CD4-positive, alpha-beta T cell treated with Interleukin-21 for 1 hour (primary cell): Measurements from ENCODE around the gene RAC3.

Experiments used
- DNase-seq: peaks from one replicate; pipeline ENCODE4 v3.0.0-alpha.2; 2020

The RAC3 gene

DNA sequence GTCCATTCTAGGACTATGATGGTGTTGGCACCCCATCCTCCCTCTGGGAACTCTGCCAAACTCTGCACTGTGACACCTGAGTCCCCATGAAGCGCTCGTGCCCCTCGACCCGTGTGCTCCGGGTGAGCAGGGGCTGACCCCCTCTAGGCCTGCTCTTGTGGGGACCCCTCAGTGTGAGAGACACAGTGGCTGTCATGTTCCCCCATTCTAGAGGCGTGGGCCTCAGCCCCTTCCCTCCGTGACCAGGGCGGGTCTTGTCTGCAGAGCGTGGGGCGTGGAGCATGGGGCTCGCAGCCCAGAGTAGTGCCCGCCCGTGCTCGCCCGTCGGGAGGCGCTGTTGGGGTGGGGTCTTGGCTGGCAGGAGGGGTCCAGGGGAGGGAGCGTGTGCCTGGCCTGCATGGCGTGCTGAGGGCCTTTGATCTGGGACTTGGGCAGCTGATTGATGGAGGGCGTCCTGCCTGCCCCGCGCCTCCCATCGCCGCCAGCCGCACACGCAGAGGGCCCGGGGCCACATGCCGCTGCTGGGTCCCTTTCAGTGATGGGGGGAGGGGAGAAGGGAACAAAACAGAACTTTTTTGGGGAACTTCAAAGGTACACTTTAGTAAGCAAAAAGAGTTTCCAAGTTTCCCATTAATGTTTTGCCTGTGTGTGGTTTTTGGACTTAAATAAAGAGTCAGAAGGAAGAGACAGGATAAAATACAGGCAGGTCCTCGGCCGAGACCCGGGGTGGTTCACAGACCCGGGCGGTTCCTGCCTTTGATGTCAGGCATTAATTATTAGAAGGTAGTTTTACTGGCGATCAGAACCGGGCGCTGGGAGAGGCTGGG lies 31.3 kb upstream of the RAC3 start:
- DNase-seq = no peak

DNA sequence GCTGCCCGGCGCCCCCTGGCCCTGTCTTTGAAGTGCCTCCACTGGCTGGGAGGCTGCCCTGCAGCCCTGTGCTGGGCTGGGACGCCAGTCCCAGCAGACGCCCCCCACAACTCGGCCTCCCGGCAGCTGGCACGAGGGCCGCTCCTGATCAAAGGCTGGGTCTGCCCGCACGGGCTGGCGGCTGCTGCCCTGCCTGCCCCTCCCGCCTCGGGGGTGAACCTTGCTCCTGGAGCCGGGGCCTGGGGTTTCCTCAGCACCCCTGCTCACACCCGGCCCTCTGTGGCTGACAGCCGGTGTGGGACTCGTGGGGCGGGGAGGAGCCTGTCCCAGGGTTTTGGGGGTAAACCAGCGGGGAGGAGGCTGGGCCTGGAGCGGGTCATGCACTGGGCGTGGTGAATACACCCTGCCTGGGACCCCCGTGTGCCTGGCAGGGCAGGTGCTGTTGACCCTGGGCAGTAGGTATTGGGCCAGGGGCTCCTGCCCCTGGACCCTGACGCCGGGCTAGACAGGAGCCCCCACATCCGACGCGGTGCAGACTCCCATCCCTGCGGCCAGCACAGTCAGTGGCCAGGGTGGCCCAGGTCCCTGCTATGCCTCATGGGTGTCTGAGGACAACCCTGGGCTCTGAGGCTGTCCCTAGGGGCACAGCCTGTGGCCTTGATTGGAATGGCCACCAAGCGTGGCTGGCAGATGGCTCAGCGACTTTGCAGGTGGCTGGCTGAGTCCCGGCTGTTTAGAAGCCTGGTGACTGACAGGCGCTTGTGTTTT lies 30.5 kb upstream of the RAC3 start:
- no peak for DNase-seq

DNA sequence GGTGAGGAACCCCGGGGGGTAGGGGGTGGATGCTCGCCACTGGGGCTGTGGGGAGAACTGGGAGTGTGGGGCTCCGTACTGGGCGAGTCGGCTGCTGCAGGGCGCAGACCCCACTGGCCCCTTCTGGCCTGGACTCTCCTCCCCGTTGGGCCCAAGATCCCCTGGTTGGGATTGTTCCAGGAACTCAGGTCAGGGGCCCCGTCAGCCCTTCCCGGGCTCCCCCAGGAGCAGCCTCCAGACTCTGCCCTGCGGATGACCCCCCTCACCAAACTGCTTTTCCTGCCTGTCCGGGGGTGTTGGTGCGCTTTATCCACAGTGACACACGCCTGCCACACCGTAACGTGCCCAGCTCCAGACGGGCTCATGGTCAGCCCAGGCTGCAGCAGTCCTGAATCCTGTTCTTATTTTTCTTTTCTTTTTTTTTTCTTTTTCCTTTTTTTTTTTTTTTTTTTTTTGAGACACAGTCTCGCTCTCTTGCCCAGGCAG lies 29.9 kb upstream of the RAC3 start:
- no peak for DNase-seq

DNA sequence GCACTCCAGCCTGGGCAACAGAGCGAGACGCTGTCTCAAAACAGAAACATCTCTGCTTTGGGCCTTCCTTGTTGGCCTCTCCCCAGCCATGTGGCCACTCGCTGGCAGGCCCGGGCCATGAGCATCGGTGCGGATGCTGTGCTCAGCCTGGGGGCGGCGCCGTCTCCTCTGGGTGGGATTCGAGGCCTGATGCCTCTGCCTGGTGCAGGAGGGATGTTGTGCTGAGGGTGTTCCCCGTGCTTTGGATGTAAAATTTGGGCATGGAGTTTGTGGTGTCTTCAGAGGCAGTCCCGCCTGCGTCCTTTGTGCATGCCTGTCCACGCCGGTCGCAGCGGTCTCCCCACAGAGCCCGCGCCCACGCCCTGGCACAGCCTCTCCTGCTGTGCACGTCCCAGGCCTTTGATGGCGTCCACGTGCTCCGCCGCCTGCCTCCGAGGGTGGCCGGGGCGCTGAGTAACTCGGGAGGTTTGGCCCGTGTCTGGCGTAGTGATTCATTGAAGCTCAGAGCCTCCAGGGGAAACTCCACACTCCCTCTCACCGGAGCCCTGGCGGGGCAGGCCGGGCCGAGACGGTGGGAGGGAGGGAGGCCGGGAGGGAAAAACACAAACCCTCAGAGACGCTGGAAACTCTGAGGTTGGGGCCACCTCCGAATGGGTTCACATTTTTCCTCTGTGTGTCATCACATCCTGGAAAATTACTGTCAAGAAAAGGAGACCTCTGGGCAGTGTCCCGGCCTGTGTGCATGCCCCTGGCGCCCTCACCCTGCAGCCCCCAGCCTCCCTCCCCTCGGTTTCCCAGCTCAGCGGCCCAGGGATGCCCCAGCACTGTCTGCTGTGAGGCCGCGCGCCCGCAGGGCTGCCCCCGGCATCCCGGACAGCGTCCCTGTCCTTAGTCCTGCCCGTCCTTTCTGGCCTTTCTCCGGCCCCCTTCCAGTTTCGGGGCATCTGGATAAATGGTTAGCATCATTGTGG lies 27.8 kb upstream of the RAC3 start:
- DNase-seq = no peak

DNA sequence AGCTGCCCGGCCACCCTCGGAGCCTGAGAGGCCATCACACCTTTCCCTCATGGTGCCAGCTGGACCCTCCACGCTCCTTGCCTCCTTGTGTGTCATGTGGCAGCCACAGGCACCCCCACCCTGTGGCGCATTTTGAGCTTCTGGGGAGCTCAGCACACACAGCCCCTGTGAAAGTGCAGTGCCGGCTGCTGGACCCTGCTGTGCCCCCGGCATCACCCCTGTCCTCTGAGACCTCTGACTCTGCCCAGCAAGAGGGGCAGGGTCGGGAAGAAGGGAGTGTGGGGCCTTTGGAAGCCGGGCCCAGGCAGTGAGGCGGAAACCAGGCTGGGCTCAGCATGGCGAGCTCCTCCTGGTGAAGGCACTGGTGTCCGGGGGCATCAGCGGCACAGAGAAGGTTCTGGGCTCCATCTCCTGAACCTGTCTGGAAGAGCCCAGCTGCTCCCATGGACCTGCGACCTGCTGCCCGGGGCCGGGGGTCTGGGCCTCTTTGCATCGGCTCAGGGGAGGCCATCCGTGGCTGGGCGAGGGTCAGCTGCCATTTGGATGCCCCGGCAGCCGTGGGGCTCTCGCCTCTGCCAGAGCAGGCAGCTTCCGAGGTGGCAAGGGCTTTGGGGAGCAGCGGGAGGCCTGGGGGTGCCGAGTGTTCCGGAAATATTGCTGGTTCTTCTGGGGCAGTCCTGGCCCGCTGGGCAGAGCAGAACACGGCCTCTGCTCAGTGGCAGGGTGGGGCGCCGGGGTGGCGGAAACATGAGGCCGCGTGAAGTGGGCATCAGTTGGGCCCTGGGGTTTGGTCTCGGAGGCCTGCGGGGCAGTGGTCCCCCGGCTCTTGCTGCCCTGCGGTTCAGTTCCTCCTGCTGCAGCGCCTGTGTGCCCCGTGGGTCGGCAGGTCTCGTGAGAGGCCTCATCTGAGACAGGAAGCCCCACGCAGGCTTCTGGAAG lies 26.7 kb upstream of the RAC3 start:
- DNase-seq = no peak

DNA sequence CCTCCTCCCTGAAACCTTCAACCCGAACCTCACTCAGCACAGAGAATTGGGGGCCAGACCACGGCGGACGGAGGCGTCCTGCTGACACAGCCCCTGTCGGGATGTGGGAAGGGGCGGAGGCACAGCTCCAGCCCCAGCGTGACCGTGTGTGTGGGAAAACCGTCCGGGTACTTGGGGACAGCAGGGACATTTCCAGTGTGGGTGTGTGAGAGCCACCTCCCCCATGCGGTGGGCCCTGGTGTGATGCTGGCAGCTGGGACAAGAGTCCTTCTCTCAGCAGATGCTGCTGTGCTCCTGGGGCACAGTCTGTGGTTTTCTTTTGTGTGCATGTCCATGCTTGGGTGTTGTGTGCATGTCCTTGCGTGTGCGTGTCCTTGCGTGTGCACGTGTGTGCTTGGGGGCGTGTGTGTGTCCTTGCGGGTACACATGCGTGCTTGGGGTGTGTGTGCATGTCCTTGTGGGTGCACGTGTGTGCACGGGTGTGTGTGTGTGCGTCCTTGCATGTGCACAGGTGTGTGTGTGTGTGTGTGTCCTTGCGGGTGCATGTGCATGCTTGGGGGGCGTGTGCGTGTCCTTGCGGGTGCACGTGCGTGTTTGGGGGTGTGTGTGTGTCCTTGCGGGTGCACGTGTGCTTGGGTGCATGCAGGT lies 25.7 kb upstream of the RAC3 start:
- no peak for DNase-seq

DNA sequence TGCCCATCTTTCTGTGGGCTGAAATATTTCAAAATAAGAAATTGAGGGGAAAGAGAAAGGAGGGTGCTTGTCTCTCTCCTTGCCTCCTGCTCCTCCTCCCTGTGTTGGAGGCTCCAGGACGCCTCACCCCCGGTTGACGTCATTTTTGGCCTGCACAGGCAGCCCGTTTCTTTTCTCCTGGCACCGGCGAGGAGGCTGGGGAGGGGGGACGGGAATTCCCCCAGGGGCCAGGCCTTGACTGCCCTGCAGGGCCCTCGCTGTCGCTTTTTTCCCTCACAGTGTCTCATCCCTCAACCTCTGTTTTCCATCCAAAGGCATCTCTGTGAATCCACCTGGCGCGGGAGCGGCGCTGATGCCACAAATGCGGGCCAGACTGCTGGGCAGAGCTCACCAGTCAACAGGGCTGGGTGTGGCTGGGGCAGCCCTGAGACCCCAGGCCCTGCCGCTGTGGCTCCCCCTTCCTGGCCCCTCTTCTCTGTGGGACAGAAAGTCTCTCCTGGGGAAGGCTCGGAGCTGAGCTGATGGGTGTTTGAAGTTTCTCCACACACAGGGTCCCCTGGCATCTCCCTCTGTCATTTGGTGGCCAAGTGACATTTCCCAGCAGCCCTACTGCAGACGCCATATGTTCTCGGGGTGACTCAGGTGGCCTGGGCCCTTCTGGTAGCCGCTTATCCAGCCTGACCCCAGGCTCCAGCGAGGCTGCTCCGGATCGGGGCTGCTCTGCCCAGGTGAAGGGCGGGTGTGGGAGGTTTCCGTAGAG lies 24.8 kb upstream of the RAC3 start:
- no peak for DNase-seq

DNA sequence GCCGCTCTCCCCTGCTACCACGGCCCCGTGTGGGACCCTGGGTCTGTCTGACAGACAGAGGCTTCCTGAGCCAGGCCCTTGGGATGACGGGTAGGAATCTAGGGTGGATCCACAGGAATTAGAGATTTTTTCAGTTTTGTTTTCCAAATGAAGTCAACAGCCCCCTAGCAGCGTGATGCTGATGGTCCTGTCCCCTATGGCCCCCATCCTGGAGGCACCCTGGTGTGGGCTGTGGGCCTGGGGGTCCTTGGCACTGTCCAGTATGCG lies 24.3 kb upstream of the RAC3 start:
- no peak for DNase-seq

DNA sequence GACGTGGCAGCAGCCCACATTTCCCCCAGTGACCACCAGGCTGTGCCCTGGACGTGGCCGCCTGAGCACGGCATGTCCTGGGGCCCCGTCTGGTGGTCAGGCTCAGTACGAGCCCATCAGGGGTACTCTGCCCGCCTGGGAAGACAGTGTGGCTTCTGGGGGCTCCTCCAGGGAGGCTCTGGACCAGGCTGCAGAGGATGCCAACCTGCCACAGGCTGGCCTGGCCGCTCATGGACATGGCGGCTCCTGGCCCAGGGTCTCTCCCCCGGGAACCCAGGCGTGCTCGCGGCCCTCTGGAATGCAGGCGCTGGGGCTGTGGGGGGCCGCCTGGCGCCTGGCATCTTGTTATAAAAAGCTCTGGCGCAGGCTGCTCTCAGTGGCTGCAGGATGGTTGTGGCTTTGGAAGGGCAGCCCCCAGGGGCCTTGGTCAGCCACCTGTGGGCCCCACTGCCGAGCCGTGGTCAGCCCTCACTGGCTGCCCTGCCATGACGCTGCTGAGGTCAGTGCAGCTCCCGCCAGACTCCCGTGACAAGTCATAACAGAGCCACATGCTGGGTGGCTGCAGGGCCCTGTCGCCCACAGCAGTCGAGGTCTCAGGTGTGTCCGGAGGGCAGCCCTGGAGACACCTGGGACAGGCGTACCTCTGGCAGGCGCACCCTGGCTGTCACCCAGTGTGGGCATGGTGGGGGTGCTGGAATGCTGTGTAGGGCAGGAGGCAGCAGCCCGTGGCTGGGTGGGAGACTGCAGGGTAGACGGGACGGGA lies 23.8 kb upstream of the RAC3 start:
- DNase-seq = no peak

DNA sequence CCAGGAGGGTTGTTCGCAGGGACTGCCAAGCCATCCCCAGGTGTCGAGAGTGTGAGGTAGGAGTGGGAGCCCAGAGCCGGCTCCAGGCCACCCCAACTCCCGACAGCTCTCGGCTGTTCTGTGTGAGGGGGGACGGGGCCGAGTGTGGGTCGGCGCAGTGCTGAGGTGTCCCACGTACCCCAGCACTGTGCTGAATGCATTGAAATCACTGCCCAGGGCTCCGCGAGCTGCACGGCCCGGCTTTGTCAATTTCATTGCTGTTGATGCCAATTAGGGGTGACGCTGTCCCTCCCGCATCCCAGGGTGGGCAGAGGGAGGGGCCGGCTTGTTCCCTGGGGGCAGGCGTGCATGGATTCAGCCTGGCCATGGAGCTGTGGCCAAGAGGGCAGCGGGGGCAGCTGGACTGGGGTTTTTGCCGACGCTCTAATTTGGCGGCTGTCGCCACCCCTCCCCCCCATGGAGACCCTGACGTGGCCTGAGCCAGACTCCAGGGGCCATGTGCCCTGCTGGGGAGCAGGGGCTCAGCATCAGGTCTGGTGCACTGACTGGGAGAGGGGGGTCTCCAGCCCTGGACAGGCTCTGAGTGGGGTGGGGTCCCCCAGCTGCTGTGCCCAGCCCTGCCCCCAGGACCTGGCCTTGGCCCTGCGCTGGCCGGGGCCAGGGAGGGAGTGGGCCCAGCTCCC lies 23.1 kb upstream of the RAC3 start:
- no peak for DNase-seq

DNA sequence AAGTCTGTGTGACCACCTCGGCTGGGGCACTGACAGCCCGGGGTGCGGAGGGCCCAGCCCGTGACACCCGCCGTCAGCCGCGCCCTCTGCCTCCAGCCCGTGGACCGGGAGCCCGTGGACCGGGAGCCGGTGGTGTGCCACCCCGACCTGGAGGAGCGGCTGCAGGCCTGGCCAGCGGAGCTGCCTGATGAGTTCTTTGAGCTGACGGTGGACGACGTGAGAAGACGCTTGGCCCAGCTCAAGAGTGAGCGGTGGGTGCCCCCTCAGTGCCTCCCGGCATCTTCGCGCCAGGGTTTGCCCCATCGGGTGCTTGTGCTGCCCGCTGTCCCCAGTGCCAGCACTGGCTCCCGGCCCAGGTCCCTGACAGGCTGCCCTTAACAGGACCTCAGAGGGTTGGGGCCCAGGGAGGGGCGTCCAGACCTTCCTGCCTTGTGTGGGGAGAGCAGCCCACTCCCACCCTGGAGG lies 22.5 kb upstream of the RAC3 start:
- no peak for DNase-seq

DNA sequence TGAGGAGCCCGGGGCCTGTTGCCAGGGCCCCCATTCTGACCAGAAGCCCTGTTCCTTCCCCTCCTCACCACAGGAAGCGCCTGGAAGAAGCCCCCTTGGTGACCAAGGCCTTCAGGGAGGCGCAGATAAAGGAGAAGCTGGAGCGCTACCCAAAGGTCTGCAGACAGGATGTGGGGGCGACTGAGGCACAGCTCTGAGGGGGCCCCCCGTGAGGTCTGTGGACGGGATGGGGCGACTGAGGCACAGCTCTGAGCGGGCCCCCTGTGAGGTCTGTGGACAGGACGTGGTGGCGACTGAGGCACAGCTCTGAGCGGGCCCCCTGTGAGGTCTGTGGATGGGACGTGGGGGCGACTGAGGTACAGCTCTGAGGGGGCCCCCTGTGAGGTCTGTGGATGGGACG lies 22.1 kb upstream of the RAC3 start:
- no peak for DNase-seq

DNA sequence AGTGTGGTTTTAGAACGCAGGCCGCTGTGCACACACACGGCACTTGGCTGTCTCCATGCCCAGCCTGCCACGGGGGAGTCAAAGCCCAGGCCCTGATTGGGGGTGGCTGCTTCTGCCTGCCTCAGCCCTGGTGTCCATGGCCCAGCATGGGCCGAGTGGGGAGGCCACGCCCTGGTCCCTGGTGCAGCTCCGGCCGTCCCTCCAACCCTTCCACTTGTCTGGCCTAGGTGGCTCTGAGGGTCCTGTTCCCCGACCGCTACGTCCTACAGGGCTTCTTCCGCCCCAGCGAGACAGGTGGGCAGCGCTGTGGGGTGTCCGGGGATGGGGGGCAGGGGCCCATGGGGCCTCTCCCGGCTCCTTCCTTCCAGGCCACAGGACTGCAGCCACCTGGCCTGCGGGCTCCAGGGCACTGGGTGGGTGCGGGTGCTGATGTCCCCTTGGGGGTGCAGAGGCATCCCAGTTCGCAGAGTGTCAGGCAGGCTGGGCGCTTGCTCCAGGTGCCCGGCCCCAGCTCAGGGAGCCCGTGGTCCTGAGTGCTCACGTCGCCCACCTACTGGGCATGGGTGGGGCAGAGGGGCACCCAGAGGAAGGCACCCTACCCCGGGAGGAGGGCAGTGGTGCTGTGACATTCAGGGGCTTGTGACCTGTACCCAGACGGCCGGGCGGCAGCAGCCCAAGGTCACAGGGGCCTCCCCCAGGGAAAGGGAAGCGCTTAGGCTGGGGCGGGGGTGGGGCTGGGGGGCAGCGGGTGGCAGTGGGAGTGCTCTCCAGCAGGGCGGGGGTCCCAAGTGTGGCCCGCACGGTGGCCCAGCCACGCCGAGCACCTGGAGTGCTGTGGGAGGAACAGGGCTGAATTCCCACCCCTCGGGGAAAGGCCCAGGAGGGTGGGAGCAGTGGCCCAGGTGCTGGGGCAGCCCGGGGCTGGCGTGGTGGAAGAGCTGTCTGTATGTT lies 20.6 kb upstream of the RAC3 start:
- DNase-seq = no peak

DNA sequence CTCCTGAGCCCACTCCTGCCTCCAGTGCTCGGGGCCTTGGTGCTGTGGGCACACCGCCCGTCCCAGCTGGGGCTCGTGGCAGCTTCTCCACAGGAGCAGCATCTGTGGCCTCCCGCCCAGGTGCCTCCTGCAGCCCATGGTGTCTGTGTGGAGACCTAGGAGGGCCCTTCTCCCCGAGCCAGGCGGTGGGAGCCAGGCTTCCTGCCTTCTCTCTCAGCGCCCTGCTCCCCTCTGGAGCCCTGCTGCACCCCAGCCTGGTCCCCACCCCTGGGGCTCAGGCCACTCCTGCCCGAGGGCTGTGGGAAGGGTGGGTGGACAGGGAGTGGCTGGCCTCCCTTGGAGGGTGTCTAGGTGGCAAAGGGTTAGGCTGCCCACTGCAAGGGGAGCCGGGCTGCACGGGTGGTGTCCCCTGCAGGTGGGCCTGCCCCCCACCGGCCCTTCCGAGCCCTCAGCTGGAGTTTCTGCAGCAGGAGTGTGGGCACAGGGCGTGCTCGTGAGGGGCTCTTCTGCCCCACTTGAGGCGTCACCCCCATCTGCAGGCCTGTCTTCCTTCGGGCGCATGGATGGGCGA lies 19.8 kb upstream of the RAC3 start:
- DNase-seq = no peak

DNA sequence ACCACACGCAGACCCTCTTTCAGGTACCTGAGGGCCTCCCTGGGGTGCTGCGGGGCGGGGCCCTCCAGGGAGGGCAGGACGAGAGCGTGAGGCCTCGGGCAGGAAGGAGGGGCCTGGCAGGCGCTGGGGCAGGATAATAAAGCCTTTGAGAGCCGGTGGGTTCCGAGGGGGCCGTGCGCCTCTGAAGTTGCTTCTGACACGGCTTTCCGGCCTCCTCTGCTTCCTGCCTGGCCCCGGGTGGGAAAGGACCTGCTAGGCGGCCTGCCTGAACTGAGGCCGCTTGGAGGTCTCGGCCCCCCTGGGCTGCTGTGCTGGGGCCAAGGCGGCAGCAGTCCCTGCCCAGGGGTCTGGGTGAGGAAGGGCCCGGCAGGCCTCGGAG lies 19.2 kb upstream of the RAC3 start:
- DNase-seq = no peak

DNA sequence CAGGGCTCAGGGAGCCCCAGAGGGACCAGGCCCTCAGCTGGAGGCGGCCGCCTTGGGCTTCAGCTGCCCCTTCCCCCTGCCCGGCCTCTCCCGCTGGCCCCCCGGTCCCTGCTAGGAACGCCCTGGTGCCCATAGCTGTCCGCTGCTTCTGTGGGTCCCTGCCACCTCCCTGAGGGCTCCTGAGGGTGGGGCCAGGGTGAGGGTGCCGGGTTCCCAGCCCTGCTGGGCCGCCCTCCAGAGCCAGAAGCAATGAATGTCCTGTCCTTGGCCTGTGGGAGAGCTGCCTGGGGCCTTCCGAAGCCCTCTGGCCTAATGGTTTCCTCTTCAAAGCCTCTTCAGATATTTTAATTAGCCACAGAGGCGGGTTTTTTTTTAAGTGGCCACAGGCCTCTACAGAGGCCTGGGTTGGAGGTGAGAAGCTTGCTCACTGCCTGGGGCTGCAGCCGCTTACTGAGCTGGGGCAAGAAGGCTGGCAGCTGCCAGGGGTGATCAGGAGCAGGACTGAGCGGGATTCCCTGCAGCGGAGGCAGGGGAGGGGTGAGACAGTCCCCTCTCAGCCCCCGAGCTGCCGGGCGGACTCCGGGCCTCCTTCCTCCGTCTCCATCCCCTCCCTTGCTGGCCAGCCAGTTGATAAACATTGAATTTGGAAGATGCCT lies 18.7 kb upstream of the RAC3 start:
- DNase-seq = no peak

DNA sequence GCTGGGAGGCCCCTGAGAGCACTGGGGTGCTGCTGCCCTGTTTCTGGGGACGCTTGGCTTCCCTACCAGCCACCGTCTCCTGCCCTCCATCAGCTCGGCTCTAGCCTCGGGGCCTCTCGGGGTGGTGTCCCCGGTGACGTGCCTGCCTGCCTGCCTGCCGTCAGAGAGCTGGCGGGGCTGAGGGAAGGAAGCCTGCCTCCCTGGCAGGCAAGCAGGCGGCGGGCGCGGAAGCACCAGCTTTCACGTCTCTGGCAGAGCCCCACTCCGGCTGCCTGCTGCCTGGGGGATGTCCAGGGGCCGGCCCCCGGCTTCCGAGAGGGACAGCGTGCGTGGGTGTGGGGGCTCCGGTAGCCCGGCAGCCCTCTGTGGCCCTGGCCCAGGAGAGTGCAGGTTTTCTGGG lies 18.1 kb upstream of the RAC3 start:
- no peak for DNase-seq
